HL-60 (cell line): ENCODE data around the gene PPP6R3.

Source experiments
- DNase-seq, 2 experiments: peaks; one replicate each; pipeline ENCODE4 v3.0.0-alpha.2; 2010 to 2020; ENCODE audit warnings: low read depth in 1 of 2, low spot score in 1 of 2
- H3K27ac ChIP-seq: fragments of 250-450 bp; sonication (Bioruptor Pico); replicated peaks from 2 replicates; pipeline ENCODE4 v1.5.1; 2020; ENCODE audit warnings: mild to moderate bottlenecking, moderate library complexity
- H3K27me3 ChIP-seq: fragments of 250-450 bp; sonication (Bioruptor Pico); 2 replicates; pipeline ENCODE4 v1.5.1; 2021; ENCODE audit warnings: mild to moderate bottlenecking, moderate library complexity; ENCODE audit not compliant: insufficient read depth, poor library complexity, severe bottlenecking
- H3K4me3 ChIP-seq: replicated peaks from 2 replicates; pipeline ENCODE4 v1.5.1; 2011; ENCODE audit warnings: mild to moderate bottlenecking, control low read depth, low read length; ENCODE audit not compliant: insufficient read depth
- GABPA ChIP-seq: IDR thresholded peaks from 2 replicates; pipeline ENCODE4 v1.6.1; 2012; ENCODE audit warnings: low read depth
- POLR2AphosphoS5 ChIP-seq: IDR thresholded peaks from 2 replicates; pipeline ENCODE4 v1.6.1; 2012; ENCODE audit warnings: low read depth
- REST ChIP-seq: IDR thresholded peaks from 2 replicates; pipeline ENCODE4 v1.6.1; 2012; ENCODE audit warnings: low read depth; ENCODE audit not compliant: insufficient replicate concordance
- SPI1 ChIP-seq: IDR thresholded peaks from 2 replicates; pipeline ENCODE4 v1.6.1; 2012; ENCODE audit warnings: low read depth, mild to moderate bottlenecking, borderline replicate concordance
- long read RNA-seq: library from polyadenylated mRNA; unstranded; transcript quantifications from one replicate; pipeline ENCODE4 v2.0.0, GENCODE V29; 2020
- TF ChIP-seq, protein P1 (sequence below): IDR thresholded peaks from one replicate; pipeline ENCODE4 v1.5.1; 2011; ENCODE audit warnings: low read length, control low read depth, inconsistent platforms; ENCODE audit not compliant: insufficient read depth

PPP6R3 gene
- long read RNA-seq, full-length matches to known transcripts, result 25 of 91 reads
- long read RNA-seq, partial matches to known transcripts, result 27 of 91 reads
- long read RNA-seq, other reads (novel, unspliced or antisense), result 39 of 91 reads

DNA sequence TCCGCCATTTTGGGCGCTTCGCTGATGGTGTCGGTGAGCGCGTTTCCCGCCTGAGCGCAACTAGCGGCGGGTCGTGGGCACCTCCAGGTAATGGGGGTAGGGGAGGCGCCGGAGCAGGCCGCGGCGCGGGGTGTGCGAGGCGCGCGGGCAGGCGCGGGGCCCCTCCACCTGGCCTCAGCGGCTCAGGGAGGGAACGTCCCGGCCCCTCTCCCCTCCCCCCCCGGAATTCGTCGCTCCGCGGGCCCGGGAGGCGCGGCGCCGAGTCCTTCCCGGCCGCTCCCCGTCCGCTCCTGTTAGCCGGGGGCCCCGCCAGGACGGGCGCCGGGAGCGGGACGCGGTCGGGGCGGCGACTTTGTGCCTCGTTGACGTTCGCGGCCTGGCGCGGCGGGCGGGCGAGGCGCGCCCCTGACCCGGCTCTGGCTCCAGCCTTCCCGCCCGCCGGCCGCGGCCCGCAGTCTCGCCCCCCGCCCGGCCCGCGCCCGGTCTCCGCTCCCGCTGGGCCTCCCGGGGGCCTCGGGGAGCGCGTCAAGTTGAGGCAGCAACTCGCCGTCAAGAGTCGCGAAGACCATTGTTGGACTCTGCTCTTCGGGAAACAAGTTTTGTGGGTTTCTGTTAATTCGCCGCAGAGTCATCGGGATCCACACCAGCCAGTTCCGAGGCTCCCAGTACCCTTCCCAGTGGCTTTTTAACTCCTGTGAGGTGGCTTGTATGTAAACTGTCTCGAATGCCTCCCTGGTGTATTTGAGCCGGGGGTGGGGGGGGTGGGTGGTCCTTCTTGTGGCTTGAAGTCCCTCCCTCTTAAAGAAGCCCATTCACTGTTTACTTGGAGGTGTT is at the start of gene PPP6R3:
TSS of gene PPP6R3 (plus strand) at position 12 of the 834 bp plus-strand sequence. CDS start 76,913 bp downstream, outside the sequence.
- peak within 1 kb of the TSS; percentile 68 for H3K4me3 ChIP-seq
- H3K27me3 ChIP-seq, result no peaks in the 10 kb centered on the region
- TF ChIP-seq, protein P1, sequence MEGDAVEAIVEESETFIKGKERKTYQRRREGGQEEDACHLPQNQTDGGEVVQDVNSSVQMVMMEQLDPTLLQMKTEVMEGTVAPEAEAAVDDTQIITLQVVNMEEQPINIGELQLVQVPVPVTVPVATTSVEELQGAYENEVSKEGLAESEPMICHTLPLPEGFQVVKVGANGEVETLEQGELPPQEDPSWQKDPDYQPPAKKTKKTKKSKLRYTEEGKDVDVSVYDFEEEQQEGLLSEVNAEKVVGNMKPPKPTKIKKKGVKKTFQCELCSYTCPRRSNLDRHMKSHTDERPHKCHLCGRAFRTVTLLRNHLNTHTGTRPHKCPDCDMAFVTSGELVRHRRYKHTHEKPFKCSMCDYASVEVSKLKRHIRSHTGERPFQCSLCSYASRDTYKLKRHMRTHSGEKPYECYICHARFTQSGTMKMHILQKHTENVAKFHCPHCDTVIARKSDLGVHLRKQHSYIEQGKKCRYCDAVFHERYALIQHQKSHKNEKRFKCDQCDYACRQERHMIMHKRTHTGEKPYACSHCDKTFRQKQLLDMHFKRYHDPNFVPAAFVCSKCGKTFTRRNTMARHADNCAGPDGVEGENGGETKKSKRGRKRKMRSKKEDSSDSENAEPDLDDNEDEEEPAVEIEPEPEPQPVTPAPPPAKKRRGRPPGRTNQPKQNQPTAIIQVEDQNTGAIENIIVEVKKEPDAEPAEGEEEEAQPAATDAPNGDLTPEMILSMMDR, result no peak
- peak; percentile 73; the same call in 1 of the 2 replicates for TF ChIP-seq POLR2AphosphoS5

DNA sequence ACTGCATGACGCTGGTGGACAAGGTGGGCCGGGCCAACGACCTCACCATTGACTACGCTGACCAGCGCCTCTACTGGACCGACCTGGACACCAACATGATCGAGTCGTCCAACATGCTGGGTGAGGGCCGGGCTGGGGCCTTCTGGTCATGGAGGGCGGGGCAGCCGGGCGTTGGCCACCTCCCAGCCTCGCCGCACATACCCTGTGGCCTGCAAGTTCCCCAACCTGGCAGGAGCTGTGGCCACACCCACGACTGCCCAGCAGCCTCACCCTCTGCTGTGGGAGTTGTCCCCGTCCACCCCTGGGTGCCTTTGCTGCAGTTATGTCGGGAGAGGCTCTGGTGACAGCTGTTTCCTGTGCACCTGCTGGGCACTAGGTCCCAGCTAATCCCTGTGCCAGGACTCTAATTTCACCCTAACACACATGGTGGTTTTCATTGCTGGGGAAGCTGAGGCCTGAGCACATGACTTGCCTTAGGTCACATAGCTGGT is 49.0 kb upstream of the PPP6R3 start:
- TF ChIP-seq GABPA (no peak), SPI1 (no peak), REST (no peak), POLR2AphosphoS5 (no peak)
- TF ChIP-seq, protein P1, result no peak
- H3K4me3 ChIP-seq, result no peak overlapping the region
- DNase-seq, result no peak
- no peak overlapping the region for H3K27ac ChIP-seq
- H3K27me3 ChIP-seq, result no peaks in the 10 kb centered on the region

More for the DNA sequence above, at the start of gene PPP6R3:
- DNase-seq, result no peak
- peak within 1 kb of the TSS; percentile 94 for H3K27ac ChIP-seq

- Histone ChIP-seq H3K4me3 (no peak overlapping the region), H3K27me3 (no peaks in the 10 kb centered on the region), H3K27ac (no peak overlapping the region)
- DNase-seq, result no peak
- TF ChIP-seq, protein P1, result no peak
- TF ChIP-seq POLR2AphosphoS5 (no peak), SPI1 (no peak), REST (no peak), GABPA (no peak)
Measured at GRCh38 chr11:68412593-68413475, 47.7 kb upstream of the PPP6R3 start.
